ENCODE measurements around the gene TBC1D9. TPM values are rescaled to one million over a fixed set of nuclear protein-coding genes. Genes with fewer than 3 reads are reported as not detected.

Gene TBC1D9
- total and polyA plus RNA-seq, 2 donors (not counting 1 experiment from before 2014, with no cell fraction given), result 48.9 to 235 TPM

DNA sequence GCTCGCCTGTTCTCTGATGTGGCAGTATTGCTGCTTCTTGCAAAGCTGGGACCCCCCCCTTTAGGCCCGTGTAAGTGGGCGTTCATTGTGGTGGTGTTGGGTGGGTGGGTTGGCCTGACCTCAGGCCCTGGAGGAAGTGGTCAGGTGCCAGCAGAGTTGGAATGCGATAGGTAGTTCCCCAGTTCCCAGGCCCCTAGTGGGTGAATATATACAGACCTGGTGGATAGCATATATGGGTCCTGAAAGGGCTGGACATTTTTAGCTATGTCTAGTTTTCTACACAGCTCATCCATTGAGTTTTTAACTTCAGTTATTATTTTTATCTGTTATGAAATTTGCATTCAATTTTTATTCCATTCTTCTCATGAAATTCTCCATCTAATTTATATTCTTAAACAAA, 151.6 kb downstream of the TBC1D9 start:
- Histone ChIP-seq H2AFZ (ENCODE audit: insufficient read depth, low read depth, low read length, poor library complexity, severe bottlenecking) (no peak overlapping the region), H3K27me3 (replicated peaks in 1 of 4; ENCODE audit: control extremely low read depth in 1 of 4, control insufficient read depth in 3 of 4, insufficient read depth in 4 of 4, low read length in 3 of 4) (peaks cover 0 to 3% (median 0%) of the 10 kb centered on the region in 4 experiments), H3K4me2 (replicated peaks; ENCODE audit: low read depth, low read length, poor library complexity, severe bottlenecking) (no peak overlapping the region), H3K79me2 (ENCODE audit: control insufficient read depth, insufficient read depth, low read length) (no peaks in the 10 kb centered on the region), H4K20me1 (ENCODE audit: control insufficient read depth, insufficient read depth, low read length, poor library complexity, severe bottlenecking) (no peaks in the 10 kb centered on the region), H3K9me3 (ENCODE audit: control extremely low read depth in 1 of 3, control insufficient read depth in 2 of 3, insufficient read depth in 1 of 3, low read length in 2 of 3) (no peaks in the 10 kb centered on the region), H3K4me3 (ENCODE audit: control extremely low read depth in 1 of 5, extremely low read depth in 1 of 5, insufficient read depth in 1 of 5, low read depth in 2 of 5, low read length in 4 of 5) (no peak overlapping the region), H3K9ac (ENCODE audit: low read length) (no peak overlapping the region), H3K36me3 (replicated peaks in 1 of 2; ENCODE audit: control extremely low read depth in 1 of 2, control insufficient read depth in 1 of 2, extremely low read depth in 1 of 2, insufficient read depth in 2 of 2, low read length in 1 of 2) (no peaks in the 10 kb centered on the region), H3K27ac (ENCODE audit: low read length in 2 of 2) (no peak overlapping the region), H3K4me1 (ENCODE audit: control insufficient read depth in 2 of 2, insufficient read depth in 2 of 2, low read length in 2 of 2) (no peaks in the 10 kb centered on the region)
- ChIA-PET POLR2A (no interaction called here), CTCF (interaction anchor here (0.8 kb wide), 1 partner anchor 245 kb away, joined by 3 read pairs; no protein-coding TSS in a partner anchor)
- no peak for DNase-seq
- Mint-ChIP-seq H3K4me3 (no peak overlapping the region), H3K27me3 (peaks cover 34% of the 10 kb centered on the region), H3K4me1 (no peaks in the 10 kb centered on the region), H3K27ac (no peak overlapping the region), H3K9me3 (ENCODE audit: insufficient read depth) (no peaks in the 10 kb centered on the region)
- intact Hi-C loops (cut with micrococcal nuclease), result no loop called here
- TF ChIP-seq, protein P1, sequence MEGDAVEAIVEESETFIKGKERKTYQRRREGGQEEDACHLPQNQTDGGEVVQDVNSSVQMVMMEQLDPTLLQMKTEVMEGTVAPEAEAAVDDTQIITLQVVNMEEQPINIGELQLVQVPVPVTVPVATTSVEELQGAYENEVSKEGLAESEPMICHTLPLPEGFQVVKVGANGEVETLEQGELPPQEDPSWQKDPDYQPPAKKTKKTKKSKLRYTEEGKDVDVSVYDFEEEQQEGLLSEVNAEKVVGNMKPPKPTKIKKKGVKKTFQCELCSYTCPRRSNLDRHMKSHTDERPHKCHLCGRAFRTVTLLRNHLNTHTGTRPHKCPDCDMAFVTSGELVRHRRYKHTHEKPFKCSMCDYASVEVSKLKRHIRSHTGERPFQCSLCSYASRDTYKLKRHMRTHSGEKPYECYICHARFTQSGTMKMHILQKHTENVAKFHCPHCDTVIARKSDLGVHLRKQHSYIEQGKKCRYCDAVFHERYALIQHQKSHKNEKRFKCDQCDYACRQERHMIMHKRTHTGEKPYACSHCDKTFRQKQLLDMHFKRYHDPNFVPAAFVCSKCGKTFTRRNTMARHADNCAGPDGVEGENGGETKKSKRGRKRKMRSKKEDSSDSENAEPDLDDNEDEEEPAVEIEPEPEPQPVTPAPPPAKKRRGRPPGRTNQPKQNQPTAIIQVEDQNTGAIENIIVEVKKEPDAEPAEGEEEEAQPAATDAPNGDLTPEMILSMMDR (IDR thresholded peaks at IDR 0.05), result no peak
- no peak for TF ChIP-seq EZH2 (IDR thresholded peaks at IDR 0.05; ENCODE audit: borderline replicate concordance, insufficient read depth, low read depth, low read length, poor library complexity, severe bottlenecking)
- no peak for ATAC-seq (ENCODE audit: low read depth)
- WGBS (ENCODE audit: insufficient coverage), result 94% methylated on average over 3 of the region's 4 CpGs

DNA sequence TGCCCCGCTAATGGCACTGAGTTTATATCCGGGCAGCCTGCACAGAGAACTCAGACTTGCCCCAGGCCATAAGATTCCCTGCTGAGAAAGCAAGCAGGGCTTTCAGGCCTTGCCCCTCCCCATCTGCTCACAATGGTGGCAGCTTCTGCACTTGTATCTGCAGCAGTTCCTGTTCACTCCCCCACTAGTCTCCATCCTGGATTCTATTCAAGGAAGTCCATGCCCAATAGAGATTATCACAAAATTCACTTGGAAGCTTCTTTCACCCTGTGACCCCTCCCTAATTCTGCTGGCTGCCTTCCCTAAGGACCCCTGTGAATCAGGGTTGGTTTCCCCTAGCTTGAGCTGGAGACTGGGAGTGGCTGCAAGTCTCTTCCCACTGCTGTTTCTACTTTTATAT, 152.9 kb downstream of the TBC1D9 start:
- Histone ChIP-seq H3K4me3 (ENCODE audit: control extremely low read depth in 1 of 5, extremely low read depth in 1 of 5, insufficient read depth in 1 of 5, low read depth in 2 of 5, low read length in 4 of 5) (no peak overlapping the region), H3K27ac (ENCODE audit: low read length in 2 of 2) (no peak overlapping the region), H3K27me3 (replicated peaks in 1 of 4; ENCODE audit: control extremely low read depth in 1 of 4, control insufficient read depth in 3 of 4, insufficient read depth in 4 of 4, low read length in 3 of 4) (peaks cover 0 to 3% (median 0%) of the 10 kb centered on the region in 4 experiments), H3K4me1 (ENCODE audit: control insufficient read depth in 2 of 2, insufficient read depth in 2 of 2, low read length in 2 of 2) (no peaks in the 10 kb centered on the region), H3K9me3 (ENCODE audit: control extremely low read depth in 1 of 3, control insufficient read depth in 2 of 3, insufficient read depth in 1 of 3, low read length in 2 of 3) (no peaks in the 10 kb centered on the region), H3K79me2 (ENCODE audit: control insufficient read depth, insufficient read depth, low read length) (no peaks in the 10 kb centered on the region), H3K9ac (ENCODE audit: low read length) (no peak overlapping the region), H2AFZ (ENCODE audit: insufficient read depth, low read depth, low read length, poor library complexity, severe bottlenecking) (no peak overlapping the region), H3K4me2 (replicated peaks; ENCODE audit: low read depth, low read length, poor library complexity, severe bottlenecking) (no peak overlapping the region), H3K36me3 (replicated peaks in 1 of 2; ENCODE audit: control extremely low read depth in 1 of 2, control insufficient read depth in 1 of 2, extremely low read depth in 1 of 2, insufficient read depth in 2 of 2, low read length in 1 of 2) (no peaks in the 10 kb centered on the region), H4K20me1 (ENCODE audit: control insufficient read depth, insufficient read depth, low read length, poor library complexity, severe bottlenecking) (no peaks in the 10 kb centered on the region)
- CTCF ChIA-PET, result interaction anchor here (0.8 to 1.3 kb wide), 2 partner anchors 9 to 15 kb away, joined by 3 read pairs; no protein-coding TSS in a partner anchor
- Mint-ChIP-seq H3K4me3 (no peak overlapping the region), H3K4me1 (no peaks in the 10 kb centered on the region), H3K9me3 (ENCODE audit: insufficient read depth) (no peaks in the 10 kb centered on the region), H3K27ac (no peak overlapping the region), H3K27me3 (peaks cover 39% of the 10 kb centered on the region)
- DNase-seq (no peak), ATAC-seq (ENCODE audit: low read depth) (no peak)
- WGBS (ENCODE audit: insufficient coverage), result 100% methylated on average over 2 of the region's 2 CpGs
- POLR2A ChIA-PET, result no interaction called here
- TF ChIP-seq, protein P1 (IDR thresholded peaks at IDR 0.05), result no peak
- no peak for TF ChIP-seq EZH2 (IDR thresholded peaks at IDR 0.05; ENCODE audit: borderline replicate concordance, insufficient read depth, low read depth, low read length, poor library complexity, severe bottlenecking)
- intact Hi-C loops (cut with micrococcal nuclease), result no loop called here

Measured in B cell (primary cell).